Stimulated activated CD8-positive, alpha-beta memory T cell treated with anti-CD3 and anti-CD28 coated beads, Interleukin-15, amount 100 ng/mL, for 24 hours (primary cell): ENCODE measurements around the gene SH3RF3.

ENCODE experiments used
- DNase-seq: peaks from one replicate; pipeline ENCODE4 v3.0.0-alpha.2; 2020; ENCODE audit warnings: low read depth

SH3RF3 gene

DNA sequence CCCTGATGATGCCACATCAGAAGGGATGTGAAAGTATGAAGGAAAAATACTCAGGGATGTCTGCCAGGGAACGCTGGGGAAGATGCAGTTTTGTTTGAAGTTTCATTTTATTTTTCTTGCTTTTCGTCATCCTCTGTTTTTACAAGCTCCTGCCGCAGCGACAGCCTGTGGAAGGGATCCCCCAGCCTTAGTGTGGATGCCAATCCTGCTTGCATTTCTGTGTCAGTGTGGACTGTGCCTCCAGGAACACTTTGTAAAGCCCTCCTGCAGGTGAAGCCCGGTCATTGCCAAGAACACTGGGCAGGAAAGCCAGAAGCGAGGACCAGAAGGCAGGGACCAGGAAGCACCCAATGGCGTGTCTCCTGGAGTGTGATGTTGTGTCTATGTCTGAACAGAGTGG lies 250.5 kb downstream of the SH3RF3 start:
- DNase-seq: no peak

GRCh38 chr2:109380502-109381326 lies 251.7 kb downstream of the SH3RF3 start:
- no peak for DNase-seq

DNA sequence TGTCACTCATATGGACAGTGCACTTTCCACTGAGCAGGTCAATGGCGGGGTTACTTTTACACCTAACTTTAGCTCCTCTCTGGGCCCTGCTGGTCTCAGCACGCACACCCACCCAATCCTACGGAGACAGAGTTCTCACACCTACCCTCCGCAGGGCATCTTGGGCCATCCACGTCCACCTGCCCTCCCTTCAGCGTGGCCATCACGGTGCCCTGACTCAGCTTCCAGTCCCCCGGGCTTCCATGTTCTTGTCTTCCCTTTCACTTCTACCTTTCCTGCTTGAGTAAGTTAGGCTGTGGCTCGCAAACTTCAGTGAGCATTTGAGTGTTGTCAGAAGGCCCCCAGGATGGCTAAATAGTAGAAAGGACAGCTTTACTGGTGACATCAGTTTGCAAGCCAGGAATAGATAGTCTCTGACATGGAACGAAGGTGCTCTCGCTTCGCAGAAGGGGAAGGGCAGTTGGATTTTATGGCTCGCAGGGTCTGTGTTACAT lies 252.4 kb downstream of the SH3RF3 start:
- DNase-seq: no peak

DNA sequence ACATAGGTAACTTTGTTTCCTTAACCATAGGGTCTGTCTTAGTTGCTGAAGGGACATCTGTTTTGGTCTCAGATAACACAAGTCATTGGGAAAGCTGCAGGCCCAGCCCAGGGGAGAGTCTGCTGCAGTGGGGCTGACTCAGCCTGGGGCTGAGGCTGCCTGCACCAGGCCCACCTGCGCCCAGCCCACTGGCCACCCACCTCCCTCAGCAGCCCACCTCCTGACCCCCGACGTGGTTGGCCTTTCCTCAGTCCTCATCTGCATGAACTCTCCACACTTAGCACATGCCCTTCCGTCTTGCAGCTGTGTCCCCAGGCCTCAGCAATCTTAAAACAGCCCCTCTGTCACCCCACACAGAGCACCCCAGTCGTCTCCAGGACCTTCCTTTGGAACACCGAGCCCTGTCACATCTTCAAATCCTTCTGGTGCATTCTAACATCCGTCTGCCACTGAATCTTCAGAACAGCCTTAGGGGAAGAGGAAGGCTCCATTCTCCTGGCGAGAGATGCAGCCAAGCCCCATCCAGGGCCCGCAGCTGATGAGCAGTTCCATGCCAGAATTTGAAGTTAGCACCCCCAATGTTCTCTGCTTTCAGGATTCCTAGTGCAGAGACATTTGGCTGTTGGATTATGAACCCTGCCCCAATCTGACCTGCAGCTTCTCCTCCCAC lies 253.4 kb downstream of the SH3RF3 start:
- DNase-seq: no peak

GRCh38 chr2:109382951-109383350 lies 253.9 kb downstream of the SH3RF3 start:
- no peak for DNase-seq

DNA sequence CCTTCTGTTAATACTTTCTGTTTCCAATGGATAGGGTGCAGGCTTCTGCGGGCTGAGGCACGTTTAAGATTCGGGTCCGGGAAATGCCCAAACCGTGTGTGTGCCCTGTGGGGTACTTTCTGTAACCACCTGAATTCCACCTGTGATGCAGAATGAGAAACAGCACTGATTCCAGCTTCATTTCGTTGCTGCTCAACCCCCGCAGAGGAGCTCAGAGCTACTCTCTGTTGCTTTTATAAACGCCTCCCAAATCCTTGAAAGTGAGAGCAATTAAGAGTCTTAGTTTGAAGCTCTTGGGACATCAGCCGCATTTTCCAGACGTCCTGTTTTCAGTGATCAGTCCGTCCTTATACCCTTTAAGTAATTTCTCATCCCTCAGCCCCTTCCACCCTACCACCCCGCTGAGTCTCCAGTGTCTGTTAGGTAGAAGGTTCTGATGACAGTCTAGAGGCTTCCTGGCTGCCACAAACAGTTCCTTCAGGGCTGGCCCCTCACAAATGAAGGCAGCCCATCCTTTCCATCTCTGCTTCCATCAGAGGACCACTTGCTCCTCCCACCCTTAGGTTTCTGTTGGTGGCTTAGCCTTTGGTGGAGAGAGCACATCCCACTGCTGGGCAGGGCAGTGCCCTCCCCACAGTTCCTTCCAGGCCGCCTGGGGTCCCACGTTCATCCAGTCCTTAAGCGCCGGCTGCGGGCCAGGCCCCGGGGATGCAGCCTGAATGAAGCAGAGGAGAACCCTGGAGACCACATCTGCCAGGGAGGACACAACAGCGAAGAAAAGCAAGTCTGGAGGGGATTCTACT lies 254.7 kb downstream of the SH3RF3 start:
- no peak for DNase-seq

GRCh38 chr2:109384308-109385271 lies 255.6 kb downstream of the SH3RF3 start:
- no peak for DNase-seq

DNA sequence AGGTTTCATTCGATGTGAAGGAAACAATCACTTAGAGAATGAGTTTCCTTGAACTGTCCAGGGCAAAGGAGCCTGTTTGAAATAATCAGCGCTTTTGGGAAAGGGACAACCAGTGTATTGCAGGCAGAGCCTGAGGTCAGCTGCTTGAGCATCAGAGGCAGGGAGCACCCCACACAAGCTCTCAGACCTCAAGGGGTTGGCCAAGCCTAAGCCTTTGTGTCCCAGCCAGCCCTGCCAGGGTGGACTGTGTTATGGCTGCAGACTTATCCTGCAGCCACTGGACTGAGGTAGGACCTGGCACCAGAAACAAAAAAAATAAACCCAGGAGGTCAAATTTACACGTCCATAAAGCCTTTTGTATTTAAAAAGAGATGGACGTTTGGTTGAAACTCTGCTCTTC lies 256.5 kb downstream of the SH3RF3 start:
- no peak for DNase-seq

- no peak for DNase-seq
These were observed 257.1 kb downstream of the SH3RF3 start for GRCh38 chr2:109386004-109386695.

- no peak for DNase-seq
These were observed 258.3 kb downstream of the SH3RF3 start for GRCh38 chr2:109387221-109387735.

- DNase-seq: no peak
These were observed 258.9 kb downstream of the SH3RF3 start for GRCh38 chr2:109387778-109388469.

DNA sequence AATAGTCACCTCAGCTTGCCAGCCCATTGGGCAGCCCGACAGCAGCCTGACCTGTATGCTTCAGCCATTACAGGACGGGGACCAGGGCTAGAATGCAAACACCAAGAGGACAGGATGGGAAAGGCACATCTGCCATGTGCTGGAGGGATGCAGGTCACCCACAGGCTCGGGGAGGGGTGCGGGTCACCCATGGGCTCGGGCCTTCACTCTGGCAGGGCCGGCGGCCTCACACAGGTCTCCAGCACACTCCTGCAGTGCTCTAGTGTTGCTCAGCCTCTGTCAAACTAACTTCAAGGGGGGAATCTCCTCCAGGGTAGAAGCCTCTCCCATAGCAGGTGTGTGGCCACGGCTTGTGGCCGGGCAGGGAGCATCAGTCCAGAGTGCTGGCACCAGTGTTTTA lies 262.2 kb downstream of the SH3RF3 start:
- DNase-seq: no peak

GRCh38 chr2:109392140-109392539 lies 263.1 kb downstream of the SH3RF3 start:
- no peak for DNase-seq

DNA sequence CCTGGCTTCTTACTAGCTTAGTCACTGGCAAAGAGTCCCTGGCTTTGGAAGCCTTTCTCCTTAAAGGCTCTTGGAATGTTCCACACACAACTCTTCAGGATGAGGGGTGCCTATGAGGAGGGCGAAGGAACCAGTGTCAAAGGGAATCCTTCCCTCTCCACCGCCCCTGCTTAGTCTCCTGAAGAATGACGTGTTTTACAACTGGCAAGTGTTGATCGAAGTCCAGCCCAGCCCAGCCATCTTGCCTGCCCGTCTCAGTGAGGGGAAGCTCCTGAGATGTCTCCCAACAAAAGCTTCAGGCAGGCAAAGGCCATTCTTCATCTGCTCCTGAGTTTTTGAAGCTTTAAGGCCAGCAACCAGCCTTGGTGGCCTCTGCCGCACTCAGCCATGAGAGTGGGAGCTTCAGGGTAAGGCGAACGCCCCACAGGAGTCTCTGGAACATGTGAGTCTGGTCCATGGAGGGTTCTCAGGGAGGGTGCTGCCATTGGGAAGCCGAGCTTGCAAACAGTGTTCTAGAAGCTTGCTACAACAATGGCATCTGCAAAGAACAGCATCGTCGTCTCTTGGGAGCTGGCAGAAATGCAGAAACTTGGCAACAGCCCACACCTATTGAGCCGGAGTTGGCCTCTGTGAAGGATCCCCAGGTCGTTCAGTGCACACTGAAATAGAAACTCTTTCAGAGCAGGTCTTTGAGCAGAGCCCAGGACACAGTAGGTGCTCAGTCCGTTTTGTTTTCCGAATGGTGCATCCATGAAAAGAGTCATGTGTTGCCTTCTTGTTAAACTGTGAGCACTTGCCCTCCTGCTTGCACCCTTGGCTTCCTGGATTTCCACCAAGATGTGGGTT lies 264.0 kb downstream of the SH3RF3 start:
- no peak for DNase-seq

GRCh38 chr2:109393662-109393972 lies 264.6 kb downstream of the SH3RF3 start:
- DNase-seq: no peak

GRCh38 chr2:109395494-109396201 lies 266.6 kb downstream of the SH3RF3 start:
- no peak for DNase-seq

- DNase-seq: no peak
These were observed 267.5 kb downstream of the SH3RF3 start for GRCh38 chr2:109396202-109397180.
